Mammary epithelial cell (primary cell): ENCODE results near the gene SLCO3A1.

ENCODE experiments used
- CTCF ChIP-seq, 2 donors: IDR thresholded peaks in 1 of 2; conservative IDR thresholded peaks in 1 of 2; 2 replicates each; pipeline ENCODE4 v1.5.1; 2011 to 2012; ENCODE audit warnings: inconsistent platforms in 2 of 2, low read length in 2 of 2, mild to moderate bottlenecking in 2 of 2, control low read depth in 1 of 2, low read depth in 1 of 2; ENCODE audit not compliant: insufficient read depth in 1 of 2; ENCODE audit errors: extremely low read depth in 1 of 2
- EZH2 ChIP-seq: IDR thresholded peaks from 2 replicates; pipeline ENCODE4 v1.6.1; 2012; ENCODE audit warnings: low read length, inconsistent platforms, borderline replicate concordance

GRCh38 chr15:92006186-92007028 lies 152.9 kb downstream of the SLCO3A1 start:
- TF ChIP-seq CTCF (conservative IDR thresholded peaks at IDR 0.05 in 1 of 2, IDR thresholded peaks at IDR 0.05 in 1 of 2; ENCODE audit: extremely low read depth in 1 of 2, insufficient read depth in 1 of 2, low read depth in 1 of 2, low read length in 2 of 2) (no peak), EZH2 (no peak)
